CD4-positive, alpha-beta T cell treated with Interleukin-4 for 1 hour (primary cell): ENCODE measurements around the gene RGS11.
A peak's percentile ranks its signal among the peaks of the same experiment; 100 is the strongest.
"Not testable (repeated sequence)": the region's sequence is repeated elsewhere in the genome, so short reads cannot be mapped to it uniquely, and the experiment has no call there.

ENCODE experiments used
- DNase-seq, 2 donors: peaks; one replicate each; pipeline ENCODE4 v3.0.0-alpha.2; 2020 to 2022

Gene RGS11

GRCh38 chr16:279531-279930, 3.8 kb upstream of the RGS11 start:
- DNase-seq, result no peak

- peak; percentile 28 to 66 for DNase-seq
Observed at GRCh38 chr16:278863-279366, 3.2 kb upstream of the RGS11 start.

GRCh38 chr16:276426-277077, 808 bp upstream of the RGS11 start:
- no peak for DNase-seq

GRCh38 chr16:275041-275641, 603 bp downstream of the RGS11 start:
- no peak for DNase-seq

GRCh38 chr16:273547-274421, 2.0 kb downstream of the RGS11 start:
- DNase-seq, result no peak

- no peak for DNase-seq
Observed at GRCh38 chr16:272633-273546, 2.9 kb downstream of the RGS11 start.

- DNase-seq, result no peak
Observed at GRCh38 chr16:270381-271255, 5.1 kb downstream of the RGS11 start.

GRCh38 chr16:269061-269796, 6.5 kb downstream of the RGS11 start:
- DNase-seq, result no peak

- no peak for DNase-seq
Observed at GRCh38 chr16:268141-269053, 7.3 kb downstream of the RGS11 start.

- not testable (repeated sequence) for DNase-seq
Observed at GRCh38 chr16:267562-267961, 8.2 kb downstream of the RGS11 start.

- no peak for DNase-seq
Observed at GRCh38 chr16:266258-267164, 9.2 kb downstream of the RGS11 start.

GRCh38 chr16:265711-266110, 10.0 kb downstream of the RGS11 start:
- no peak for DNase-seq

GRCh38 chr16:265002-265529, 10.7 kb downstream of the RGS11 start:
- no peak for DNase-seq

GRCh38 chr16:264440-264951, 11.2 kb downstream of the RGS11 start:
- no peak for DNase-seq

- no peak for DNase-seq
Observed at GRCh38 chr16:263944-264343, 11.8 kb downstream of the RGS11 start.

- DNase-seq, result no peak
Observed at GRCh38 chr16:263182-263774, 12.5 kb downstream of the RGS11 start.

- DNase-seq, result no peak
Observed at GRCh38 chr16:262121-262745, 13.5 kb downstream of the RGS11 start.
